GM11168 (cell line): ENCODE data around the gene CTBP2.

Experiments
- in situ Hi-C: fragments of 300-500 bp; cut with MboI; formaldehyde crosslinking; loops from one replicate; pipeline ENCODE4 v1.12.0; 2022; ENCODE audit warnings: low sequenced_read_pairs; ENCODE audit not compliant: unreplicated experiment

CTBP2 gene

DNA sequence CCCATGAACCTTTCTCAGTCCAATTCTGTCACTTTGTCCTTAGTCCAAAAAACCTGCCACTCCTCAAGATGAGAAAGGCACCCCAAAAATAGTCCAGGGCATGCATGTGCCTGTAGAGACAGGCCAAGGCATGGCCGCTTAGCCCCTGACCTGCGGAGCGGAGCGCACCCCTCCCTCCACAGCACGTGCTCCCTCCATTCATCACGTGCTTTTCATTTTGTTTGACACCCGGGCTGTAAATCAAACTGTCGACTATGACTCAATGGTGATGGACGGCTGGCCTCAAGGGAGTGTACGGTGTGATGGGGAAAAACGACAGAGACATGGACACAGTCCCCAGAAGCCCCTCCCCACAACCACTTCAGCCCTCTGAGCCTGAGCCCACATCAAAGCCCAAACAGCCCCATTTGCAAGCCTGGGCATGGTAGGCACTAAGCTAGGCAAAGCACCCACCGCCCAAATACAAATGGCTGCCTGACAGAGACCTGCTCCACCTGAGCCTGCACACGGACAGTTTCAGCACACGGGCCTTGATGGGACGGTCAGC is 127.8 kb downstream of the CTBP2 start:
- in situ Hi-C loops = no loop called here

DNA sequence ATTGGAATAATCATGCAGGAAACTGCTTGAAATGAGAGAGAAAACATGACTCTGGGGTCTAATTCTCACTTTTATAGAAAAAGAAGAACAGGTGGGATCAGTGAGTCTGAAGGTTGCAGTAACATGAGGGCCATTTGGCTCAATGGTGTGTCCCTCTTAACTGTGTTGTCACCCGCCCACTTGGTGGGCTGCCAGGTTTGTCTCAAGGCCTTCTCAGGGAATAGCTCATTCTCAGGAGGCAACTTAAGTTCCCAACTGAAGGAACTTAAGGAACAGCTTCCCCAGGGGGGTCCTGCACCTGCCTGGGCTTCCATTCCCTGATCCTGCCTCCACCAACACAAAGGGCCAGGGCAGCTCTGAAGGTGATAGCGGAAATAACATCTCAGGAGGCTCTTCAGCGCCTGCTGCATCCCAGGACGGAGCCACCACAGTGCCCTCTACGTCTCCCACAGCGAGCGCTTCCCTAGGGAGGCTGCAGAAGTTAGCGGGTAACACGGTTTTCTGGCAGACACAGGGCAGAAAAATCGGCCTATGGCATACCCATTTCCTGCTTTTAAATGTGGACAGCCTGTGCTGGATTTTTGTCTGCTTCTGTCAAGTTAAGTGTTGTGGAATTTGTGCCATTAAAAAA is 129.7 kb downstream of the CTBP2 start:
- in situ Hi-C loops = no loop called here

DNA sequence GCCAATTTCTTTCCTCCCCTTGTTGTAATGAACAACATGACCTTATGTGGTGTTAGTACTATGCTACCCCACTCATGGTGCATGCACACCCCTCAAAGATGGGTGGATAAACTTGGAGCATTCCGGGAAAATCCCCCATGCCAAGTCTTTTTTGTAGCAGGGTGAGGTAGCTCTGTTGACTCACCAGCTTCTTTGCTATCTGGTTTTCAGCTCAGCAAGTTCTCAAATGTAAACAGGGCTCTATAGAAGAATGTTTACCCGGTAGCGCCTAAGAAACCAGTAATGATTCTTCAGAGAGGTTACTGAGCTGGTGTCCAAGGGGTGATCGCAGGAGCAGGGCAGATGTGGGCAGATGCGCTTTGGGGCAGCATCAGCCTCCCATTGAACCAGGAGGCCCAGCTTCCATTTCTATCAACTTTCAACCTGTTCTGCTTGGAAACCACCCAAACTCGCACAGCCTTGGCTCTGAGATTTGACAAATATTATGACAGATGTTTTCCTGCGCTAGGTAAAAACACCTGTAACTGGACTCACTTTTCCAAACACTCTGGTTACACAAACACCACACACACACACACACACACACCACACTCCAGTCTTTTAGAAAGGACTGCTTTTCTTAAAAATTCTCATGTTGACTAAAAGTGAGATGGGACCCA is 130.7 kb downstream of the CTBP2 start:
- in situ Hi-C loops = no loop called here

DNA sequence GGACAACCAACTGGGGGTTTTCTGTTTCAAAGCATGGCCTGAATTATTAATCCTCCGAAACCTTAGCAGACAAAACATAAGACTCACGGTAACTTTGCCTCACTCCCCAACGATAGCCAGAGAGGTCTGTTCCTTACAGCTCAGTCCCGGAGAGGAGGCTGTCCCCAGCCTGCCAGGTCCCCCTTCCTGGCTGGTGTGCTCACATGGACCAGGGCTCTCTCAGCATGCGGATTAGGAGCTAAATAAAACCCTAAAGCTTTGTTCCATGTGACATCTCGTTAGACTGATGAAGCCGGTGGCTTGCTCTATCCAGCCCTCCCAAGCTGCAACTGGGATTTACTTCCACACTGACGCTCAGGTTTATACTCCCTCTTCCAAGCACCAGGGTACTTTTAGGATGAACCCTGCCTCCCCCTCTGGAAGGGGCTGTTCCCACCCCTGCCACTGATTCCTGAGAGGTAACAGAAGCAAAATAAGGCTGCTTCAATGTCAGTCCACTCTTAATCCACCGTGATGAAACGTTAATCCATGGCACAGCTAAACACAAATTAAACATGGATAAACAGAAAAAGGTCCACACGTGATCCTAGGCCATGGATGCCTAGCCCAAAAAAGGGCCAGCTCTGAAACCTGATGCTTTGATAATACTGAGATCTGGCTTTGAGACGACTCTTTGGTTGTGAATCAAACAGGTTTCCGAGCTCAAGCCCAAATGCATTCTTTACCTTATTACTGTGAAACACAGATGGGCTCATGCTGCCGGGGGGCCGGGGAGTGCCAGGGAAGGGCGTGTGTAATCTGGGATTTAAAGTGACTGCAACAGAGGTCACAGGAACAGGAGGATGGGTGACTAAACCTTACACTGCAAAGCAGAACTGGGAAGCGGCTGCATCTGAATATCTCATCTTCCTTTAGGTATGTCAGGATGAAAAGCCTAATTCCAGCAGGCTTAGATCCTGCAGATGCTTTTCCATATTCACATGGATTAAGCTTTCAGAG is 132.2 kb downstream of the CTBP2 start:
- in situ Hi-C loops = no loop called here

DNA sequence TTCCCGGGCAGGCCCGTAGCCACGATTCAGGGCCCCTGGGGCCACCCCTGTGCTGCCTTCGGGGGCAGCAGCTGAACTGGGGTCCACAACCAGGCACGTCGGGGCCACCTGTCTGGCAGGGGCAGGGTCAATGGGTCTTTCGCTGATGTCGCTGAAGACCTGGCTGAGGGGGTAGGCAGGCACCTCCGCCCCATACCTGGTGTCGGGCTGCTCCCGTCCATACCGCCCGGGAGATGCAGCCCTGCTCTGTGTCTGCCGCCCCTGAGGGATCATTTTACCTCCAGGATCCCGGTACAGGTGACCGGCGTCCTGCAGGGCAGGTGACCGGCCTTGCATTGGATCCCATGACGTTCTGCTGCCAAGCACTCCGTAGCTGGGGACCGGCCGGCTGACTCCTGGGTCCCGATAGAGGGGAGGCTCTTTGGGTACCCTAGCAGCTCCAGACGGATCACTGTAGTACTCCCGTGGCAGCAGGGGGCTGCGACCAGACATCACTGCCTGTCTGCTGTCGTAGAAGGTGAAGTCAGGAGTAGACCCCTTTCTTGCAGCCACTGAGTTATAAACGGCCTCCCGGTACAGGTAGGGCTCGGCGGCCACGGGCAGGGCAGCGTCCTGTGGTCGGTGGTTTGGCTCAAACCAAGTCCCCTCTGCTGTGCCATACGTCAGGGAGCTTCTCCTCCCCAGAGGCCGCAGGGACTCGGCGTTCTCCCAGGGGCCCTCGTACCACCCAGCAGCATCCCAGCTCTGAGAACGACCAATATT is 133.2 kb downstream of the CTBP2 start:
- in situ Hi-C loops = no loop called here

DNA sequence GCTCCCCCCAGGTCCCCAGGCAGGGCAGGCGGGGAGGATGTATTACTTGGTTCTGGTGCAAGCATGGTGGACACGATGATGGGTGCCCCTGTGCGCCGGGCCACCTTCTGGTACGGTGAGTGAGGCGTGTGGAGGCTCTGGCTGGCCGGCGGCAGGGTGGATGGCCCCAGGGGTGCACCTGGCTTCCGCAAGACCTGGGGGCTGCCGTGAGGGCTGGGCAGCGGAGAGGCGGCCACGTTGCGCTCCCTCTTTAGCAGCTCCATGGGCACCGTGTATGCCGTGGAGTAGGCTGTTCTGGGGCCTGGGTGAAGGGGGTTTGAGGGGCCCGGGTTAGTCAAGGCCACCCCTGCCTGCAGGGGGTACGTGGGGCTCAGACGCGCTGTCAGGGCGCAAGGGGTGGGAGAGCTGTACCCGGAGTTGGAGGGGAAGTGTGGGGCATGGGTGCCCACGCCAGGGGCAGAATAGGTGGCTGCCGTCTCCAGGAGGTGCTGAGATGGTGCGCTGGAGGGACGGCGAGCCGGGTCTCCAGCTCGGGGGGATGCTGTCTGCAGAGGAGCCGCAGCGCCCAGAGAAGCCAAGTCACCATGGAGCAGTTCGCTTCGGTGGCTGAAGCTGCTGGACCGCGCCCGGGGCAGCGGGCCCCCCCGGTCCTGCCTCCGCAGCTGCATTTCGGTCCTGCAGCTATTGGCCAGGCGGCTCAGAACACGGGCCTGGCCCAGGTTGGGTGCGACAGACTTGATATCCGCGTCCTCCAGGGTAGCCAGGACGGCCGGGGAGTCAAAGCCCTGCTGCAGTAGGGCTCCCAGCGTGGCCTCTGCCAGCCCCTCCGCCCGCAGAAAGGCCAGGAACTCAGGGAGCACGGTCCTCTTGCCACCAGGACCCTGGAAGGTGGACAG is 134.1 kb downstream of the CTBP2 start:
- in situ Hi-C loops = no loop called here

DNA sequence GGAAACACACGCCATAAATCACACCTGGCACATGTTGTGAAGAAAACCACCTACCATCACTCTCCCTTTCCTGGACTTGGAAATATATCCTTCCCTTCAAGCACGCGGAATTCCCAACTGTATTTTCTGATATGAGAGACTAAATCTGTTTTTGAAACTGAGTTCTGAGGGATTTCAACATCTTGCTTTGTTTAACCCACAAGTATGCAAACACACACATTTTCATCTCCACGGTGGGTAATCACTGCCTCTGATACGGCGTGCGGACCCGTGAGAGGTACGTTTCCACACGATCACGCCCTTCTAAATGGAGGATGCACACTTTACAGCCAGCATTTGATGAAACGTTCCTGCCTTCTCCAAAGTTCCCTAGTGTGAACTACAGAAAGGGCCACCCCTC is 135.0 kb downstream of the CTBP2 start:
- in situ Hi-C loops = no loop called here

DNA sequence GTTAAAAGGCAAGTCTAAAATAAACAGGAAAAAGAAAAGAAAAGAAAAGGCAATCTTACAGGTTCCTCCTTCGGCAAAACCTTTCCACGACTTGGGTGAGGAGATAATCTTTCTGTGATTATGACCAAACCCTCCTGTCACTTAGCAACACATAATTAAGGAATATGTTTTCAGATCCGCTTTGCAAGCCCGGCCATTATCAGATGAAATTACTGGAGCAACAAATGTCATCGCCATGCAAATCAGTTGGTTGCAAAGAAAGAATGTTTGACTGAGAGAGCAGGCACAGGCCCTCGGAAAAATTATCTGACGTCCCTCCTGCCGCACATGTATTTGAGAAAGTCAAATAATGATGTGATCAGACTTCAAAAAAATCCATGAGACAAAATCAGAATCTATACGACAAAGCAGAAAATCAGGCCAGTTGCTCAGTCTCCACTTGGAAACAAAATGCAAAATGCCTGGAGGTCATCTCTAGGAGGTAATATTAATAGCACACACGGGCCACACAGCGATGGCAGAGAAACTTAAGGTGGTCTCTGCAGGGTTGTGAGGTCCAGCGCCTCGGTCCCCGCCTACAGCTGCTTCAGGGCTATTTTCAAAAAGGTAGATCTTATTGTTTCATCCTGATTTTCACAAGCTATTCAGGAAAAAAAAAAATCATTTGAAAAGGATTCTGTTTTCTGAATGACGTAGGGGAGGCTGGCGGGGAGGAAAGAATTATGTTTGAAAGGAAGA is 135.7 kb downstream of the CTBP2 start:
- in situ Hi-C loops = loop anchor here (25.0 kb wide), 1 partner anchor 688 kb away; the partner anchor contains the start of gene EDRF1

DNA sequence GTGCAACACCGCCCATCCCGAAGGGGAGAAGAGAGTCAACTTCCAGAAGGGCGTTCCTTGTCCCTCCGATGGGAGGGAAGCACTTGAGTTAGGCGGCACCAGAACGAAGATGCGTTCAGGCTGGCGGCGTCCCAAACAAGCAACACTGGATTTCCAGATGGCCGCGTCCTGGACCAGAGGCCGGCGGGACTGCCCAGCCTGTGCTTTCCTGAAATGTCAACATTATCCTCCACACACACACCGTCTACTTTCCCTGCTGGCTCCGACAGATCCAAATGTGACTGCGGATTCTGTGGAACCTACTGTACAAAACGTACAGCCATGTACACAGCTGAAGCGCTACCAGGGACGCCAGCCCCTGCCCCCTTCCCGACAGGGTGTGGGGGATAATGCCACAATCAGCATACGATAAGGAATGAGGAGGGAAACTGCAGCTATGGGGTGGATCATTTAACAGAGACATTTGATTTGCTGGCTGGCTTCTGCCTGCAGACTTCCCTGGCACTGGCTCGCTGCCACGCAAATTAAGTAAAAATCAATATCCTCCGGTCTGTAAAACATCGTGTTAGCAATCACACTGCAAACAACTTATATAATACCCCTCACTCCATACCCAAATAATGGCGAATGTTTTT is 136.4 kb downstream of the CTBP2 start:
- in situ Hi-C loops = loop anchor here (25.0 kb wide), 1 partner anchor 688 kb away; the partner anchor contains the start of gene EDRF1

DNA sequence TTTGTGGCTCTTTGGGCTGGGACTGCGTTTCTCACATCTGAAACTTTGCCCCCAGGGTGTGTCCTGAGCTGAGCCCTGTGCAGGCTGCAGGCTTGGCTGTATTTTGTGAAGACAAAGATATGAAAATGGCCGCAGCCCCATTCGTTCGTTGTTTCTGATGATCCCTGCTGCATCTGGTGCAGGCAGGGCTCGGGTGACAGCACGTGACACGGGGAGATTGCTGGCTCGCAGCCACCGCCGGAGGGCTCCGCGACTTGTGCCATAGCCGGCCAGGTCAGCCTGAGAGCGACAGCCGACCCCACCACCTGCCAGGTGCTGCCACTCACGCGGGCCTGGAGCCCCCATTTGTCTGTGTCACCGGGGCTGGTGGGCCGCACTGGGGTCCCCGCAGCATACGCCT is 137.1 kb downstream of the CTBP2 start:
- in situ Hi-C loops = loop anchor here (25.0 kb wide), 1 partner anchor 689 kb away; the partner anchor contains the start of gene EDRF1

DNA sequence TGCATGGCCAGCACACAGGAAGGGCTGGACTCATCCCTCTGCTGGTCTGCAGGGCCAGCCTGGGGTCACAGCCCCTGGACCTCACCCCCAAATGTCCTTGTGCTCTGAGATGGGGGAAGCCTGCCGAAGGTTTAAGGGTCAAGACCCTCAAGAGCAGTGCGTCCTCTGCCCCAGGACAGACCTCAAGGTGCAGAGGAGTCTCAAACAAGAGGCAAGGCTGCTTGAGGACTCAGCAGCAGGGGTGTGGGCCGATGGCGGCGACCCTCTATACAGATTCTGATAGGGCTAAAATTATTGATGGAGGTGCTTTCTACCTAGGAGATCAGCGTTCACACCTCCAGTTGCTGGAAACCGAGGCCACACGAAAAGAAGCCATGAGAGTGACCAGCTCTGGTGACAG is 137.7 kb downstream of the CTBP2 start:
- in situ Hi-C loops = loop anchor here (25.0 kb wide), 1 partner anchor 690 kb away; the partner anchor contains the start of gene EDRF1

DNA sequence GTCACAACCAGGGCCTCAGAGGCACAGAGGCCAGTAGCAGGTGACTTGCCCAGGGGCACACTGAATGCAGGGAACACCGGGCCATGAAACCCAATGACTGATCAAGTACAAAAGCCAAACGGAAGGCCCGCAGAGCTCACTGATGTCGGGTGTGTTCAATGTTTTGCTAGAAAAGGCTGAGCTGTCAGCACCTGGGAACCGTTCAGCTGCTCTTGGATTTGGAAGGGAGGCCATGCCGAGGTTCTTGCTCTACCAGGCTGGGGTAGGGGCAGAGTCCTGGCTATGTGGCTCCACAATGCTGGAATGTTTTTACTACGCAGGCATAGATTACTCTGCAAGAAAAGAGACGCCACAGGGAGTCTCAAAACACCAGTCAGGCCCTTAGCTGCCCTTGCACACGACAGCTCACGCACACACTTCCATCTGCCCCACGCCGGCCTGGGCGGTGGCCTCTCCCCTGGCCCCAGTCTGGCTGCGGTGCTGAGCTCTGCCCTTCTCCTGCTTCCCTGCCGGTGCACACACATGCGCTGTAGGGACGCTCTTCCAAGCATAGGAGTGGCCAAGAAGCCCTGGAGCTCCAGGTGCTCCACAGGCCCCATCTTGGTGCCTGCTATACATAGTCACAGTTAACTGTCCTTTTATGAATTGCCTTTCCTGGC is 138.5 kb downstream of the CTBP2 start:
- in situ Hi-C loops = loop anchor here (25.0 kb wide), 1 partner anchor 690 kb away; the partner anchor contains the start of gene EDRF1

DNA sequence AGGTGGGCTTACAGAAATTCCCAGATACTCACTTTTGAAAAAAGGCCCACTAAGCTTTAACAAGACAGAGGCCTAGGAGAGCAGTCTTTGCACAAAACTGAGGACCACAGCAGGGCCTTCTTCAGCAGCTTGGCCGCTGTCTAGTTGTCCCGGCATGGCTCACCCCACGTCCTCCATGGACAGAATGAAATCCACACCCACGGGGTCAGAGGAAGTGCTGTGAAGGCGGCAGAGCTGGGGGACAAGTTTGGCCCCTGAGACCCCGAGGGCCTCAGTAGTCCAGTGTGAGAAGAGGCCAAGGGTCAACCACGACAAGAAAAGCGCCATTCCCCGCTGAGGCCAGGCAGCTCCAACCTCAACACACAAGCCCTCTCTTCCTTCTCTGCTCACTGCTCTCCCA is 139.5 kb downstream of the CTBP2 start:
- in situ Hi-C loops = loop anchor here (25.0 kb wide), 1 partner anchor 691 kb away; the partner anchor contains the start of gene EDRF1

DNA sequence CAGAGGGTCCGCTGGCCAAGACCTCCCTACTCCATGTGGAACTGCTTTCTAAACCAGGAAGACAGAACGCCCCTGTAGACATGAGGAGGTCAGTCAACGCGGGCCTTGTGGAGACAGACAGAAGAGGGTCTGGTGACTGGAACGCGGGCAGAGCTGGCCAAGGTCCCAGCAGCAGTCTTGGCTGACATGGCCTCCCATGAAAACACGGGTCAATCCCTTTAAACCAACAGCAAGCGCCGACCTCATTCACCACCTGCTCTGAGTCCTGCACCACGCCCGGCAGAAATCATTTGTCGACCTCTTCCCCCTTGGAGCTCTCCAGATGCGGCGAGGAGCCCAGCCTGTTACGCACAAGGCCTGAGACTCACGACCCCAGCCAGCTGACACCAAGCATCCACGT is 140.0 kb downstream of the CTBP2 start:
- in situ Hi-C loops = loop anchor here (25.0 kb wide), 1 partner anchor 692 kb away; the partner anchor contains the start of gene EDRF1

DNA sequence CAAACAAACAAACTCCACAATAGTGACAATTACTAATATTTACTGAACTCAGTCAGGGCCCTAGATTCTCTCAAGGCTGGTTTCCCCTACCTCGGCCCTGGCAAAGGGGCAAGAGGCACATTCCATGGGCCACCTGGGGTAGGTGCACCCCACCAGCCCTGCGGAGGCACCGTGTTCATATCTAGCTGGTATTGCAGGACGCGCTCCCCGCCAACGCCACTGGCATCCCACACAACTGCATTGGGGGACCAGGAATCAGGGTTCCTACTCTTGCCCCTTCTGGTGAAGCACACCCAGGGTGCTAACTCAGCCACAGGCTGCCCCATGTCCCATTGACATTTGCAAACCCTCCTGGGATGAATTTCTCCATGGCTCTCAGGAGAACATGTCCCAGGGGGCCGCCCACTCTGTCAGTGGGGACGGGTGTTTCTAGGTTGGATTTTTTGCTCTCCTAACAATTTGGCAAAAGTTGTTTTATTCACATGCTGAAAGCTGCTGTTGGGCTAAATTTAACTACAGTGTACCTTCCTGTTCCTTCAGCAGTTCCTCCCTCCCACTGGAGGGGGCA is 141.7 kb downstream of the CTBP2 start:
- in situ Hi-C loops = loop anchor here (25.0 kb wide), 1 partner anchor 694 kb away; the partner anchor contains the start of gene EDRF1

DNA sequence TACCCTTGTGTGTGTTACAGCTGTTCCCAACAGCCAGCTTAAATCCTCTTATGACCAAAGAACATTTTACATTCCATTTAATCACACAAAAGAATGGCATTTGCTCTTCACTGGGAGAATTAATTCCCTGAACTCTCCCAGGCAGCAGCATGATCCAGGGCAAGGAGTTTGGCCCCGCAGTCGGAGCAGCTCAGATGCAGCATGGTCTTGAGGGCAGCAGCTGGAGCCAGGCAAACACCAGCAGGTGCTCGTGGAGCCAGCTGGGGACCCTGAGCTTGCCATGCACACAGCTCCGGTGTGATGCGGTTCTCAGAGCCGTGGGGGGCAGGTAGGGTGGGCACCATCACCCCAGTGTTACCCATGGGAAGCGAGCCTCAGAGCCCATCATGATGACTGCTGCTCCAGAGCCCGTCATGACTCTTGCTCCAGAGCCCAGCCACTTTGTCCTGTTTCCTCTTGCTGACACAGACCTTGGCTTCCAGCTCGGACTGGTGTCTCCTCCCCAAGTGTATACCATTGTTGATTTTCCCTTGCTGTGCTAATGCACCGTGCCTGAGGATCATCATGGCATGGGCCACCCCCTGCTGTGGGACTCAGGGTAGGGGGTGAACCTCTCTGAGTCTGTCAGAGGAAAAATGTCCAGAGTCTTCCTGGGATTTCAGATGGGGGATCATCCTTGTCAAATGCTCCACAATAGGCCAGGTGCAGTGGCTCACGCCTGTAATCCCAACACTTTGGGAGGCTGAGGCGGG is 142.6 kb downstream of the CTBP2 start:
- in situ Hi-C loops = loop anchor here (25.0 kb wide), 1 partner anchor 695 kb away; the partner anchor contains the start of gene EDRF1
